HepG2 (cell line): ENCODE measurements around the gene IP6K3.

ENCODE experiments used
- CTCF ChIP-seq: sonication (generic); formaldehyde crosslinking; IDR thresholded peaks from 2 replicates; pipeline ENCODE4 v1.5.0; 2020; ENCODE audit warnings: mild to moderate bottlenecking, missing genetic modification reagents, moderate library complexity
- ESRRA ChIP-seq: sonication (generic); formaldehyde crosslinking; IDR thresholded peaks from 2 replicates; pipeline ENCODE4 v1.5.1; 2020; ENCODE audit warnings: mild to moderate bottlenecking, low read depth, missing genetic modification reagents
- GATAD2A ChIP-seq: IDR thresholded peaks from 2 replicates; pipeline ENCODE4 v1.6.1; 2016
- MAFF ChIP-seq: IDR thresholded peaks from 2 replicates; pipeline ENCODE4 v1.6.1; 2011; ENCODE audit warnings: low read depth, low read length, improper control_type of control experiment
- NFRKB ChIP-seq: fragments of 450-650 bp; IDR thresholded peaks from 2 replicates; pipeline ENCODE4 v1.6.1; 2017
- PAX8 ChIP-seq: sonication (generic); formaldehyde crosslinking; IDR thresholded peaks from 2 replicates; pipeline ENCODE4 v1.8.0; 2022; ENCODE audit warnings: mild to moderate bottlenecking, missing genetic modification reagents, borderline replicate concordance
- RAD21 ChIP-seq: fragments of 450-650 bp; formaldehyde crosslinking; IDR thresholded peaks from 2 replicates; pipeline ENCODE4 v1.5.0; 2020; ENCODE audit warnings: mild to moderate bottlenecking
- TAF1 ChIP-seq: sonication (generic); formaldehyde crosslinking; IDR thresholded peaks from 2 replicates; pipeline ENCODE4 v1.4.0; 2020; ENCODE audit warnings: missing genetic modification reagents
- ZFX ChIP-seq: sonication (generic); formaldehyde crosslinking; IDR thresholded peaks from 2 replicates; pipeline ENCODE4 v1.4.0; 2020; ENCODE audit warnings: mild to moderate bottlenecking, low read depth, missing genetic modification reagents, moderate library complexity
- ZFYVE20 ChIP-seq: sonication (generic); formaldehyde crosslinking; IDR thresholded peaks from 2 replicates; pipeline ENCODE4 v1.8.0; 2023; ENCODE audit warnings: low read depth, mild to moderate bottlenecking, moderate library complexity, missing genetic modification reagents, borderline replicate concordance

GRCh38 chr6:33742092-33742491 lies 4.6 kb downstream of the IP6K3 start:
- TF ChIP-seq GATAD2A (CRISPR knock-in tag) = no peak
- TF ChIP-seq ZFYVE20 (CRISPR knock-in tag) = no peak
- no peak for TF ChIP-seq PAX8
- no peak for TF ChIP-seq TAF1 (CRISPR knock-in tag)
- TF ChIP-seq ZFX (CRISPR knock-in tag) = no peak
- no peak for TF ChIP-seq ESRRA (CRISPR knock-in tag)
- TF ChIP-seq CTCF = no peak
- no peak for TF ChIP-seq NFRKB
- TF ChIP-seq MAFF = no peak
- no peak for TF ChIP-seq RAD21 (CRISPR knock-in tag)
